SK-N-SH treated with all-trans-retinoic acid at 6 μM for 48 hours (cell line): Measurements from ENCODE around the gene LY9.

Source experiments
- ATAC-seq: fragments of 200-7000 bp; cut with Tn5 transposase; 3 replicates; pipeline ENCODE4 v1.9.1; 2020; ENCODE audit warnings: mild to moderate bottlenecking, moderate library complexity
- ARNTL ChIP-seq: fragments of 450-650 bp; formaldehyde crosslinking; IDR thresholded peaks from 2 replicates; pipeline ENCODE4 v1.5.0; 2020; ENCODE audit warnings: low read depth, mild to moderate bottlenecking, moderate library complexity, borderline replicate concordance
- CSDC2 ChIP-seq: fragments of 250-450 bp; sonication (Bioruptor Pico); IDR thresholded peaks from 2 replicates; pipeline ENCODE4 v1.5.0; 2020; ENCODE audit warnings: mild to moderate bottlenecking, moderate library complexity
- GLIS3 ChIP-seq: fragments of 250-450 bp; sonication (Bioruptor Pico); IDR thresholded peaks from 2 replicates; pipeline ENCODE4 v1.5.0; 2020; ENCODE audit warnings: mild to moderate bottlenecking, moderate library complexity
- ISL1 ChIP-seq: fragments of 250-450 bp; sonication (Bioruptor Pico); IDR thresholded peaks from 2 replicates; pipeline ENCODE4 v2.1.2; 2022; ENCODE audit warnings: mild to moderate bottlenecking, moderate library complexity
- PATZ1 ChIP-seq: fragments of 250-450 bp; sonication (Bioruptor Pico); IDR thresholded peaks from 2 replicates; pipeline ENCODE4 v1.8.0; 2020; ENCODE audit warnings: mild to moderate bottlenecking, moderate library complexity, borderline replicate concordance
- PPARA ChIP-seq: fragments of 250-450 bp; sonication (Bioruptor Pico); IDR thresholded peaks from 2 replicates; pipeline ENCODE4 v1.5.0; 2020; ENCODE audit warnings: mild to moderate bottlenecking, borderline replicate concordance
- RARB ChIP-seq: fragments of 250-450 bp; sonication (Bioruptor Pico); IDR thresholded peaks from 2 replicates; pipeline ENCODE4 v1.8.0; 2021; ENCODE audit warnings: mild to moderate bottlenecking, moderate library complexity
- SNAI2 ChIP-seq: fragments of 250-450 bp; sonication (Bioruptor Pico); IDR thresholded peaks from 2 replicates; pipeline ENCODE4 v1.5.0; 2020; ENCODE audit warnings: mild to moderate bottlenecking, moderate library complexity
- TCF4 ChIP-seq: fragments of 250-450 bp; sonication (Bioruptor Pico); IDR thresholded peaks from 2 replicates; pipeline ENCODE4 v1.8.0; 2021; ENCODE audit warnings: mild to moderate bottlenecking, moderate library complexity, borderline replicate concordance
- TOX ChIP-seq: fragments of 250-450 bp; sonication (Bioruptor Pico); IDR thresholded peaks from 2 replicates; pipeline ENCODE4 v1.8.0; 2021; ENCODE audit warnings: mild to moderate bottlenecking, moderate library complexity, borderline replicate concordance
- TSHZ2 ChIP-seq: fragments of 250-450 bp; sonication (Bioruptor Pico); IDR thresholded peaks from 2 replicates; pipeline ENCODE4 v1.5.0; 2020; ENCODE audit warnings: mild to moderate bottlenecking, moderate library complexity
- ZC3H10 ChIP-seq: fragments of 250-450 bp; sonication (Bioruptor Pico); IDR thresholded peaks from 2 replicates; pipeline ENCODE4 v1.5.1; 2021; ENCODE audit warnings: mild to moderate bottlenecking, moderate library complexity
- ZFP3 ChIP-seq: fragments of 250-450 bp; sonication (Bioruptor Pico); IDR thresholded peaks from 2 replicates; pipeline ENCODE4 v1.5.0; 2020; ENCODE audit warnings: mild to moderate bottlenecking, moderate library complexity
- ZNF565 ChIP-seq: fragments of 450-650 bp; formaldehyde crosslinking; conservative IDR thresholded peaks from 2 replicates; pipeline ENCODE4 v1.5.0; 2020; ENCODE audit warnings: low read depth, mild to moderate bottlenecking, moderate library complexity
- ZNF70 ChIP-seq: fragments of 450-650 bp; formaldehyde crosslinking; IDR thresholded peaks from 2 replicates; pipeline ENCODE4 v1.5.0; 2020; ENCODE audit warnings: mild to moderate bottlenecking, moderate library complexity
- ZNF8 ChIP-seq: fragments of 450-650 bp; formaldehyde crosslinking; IDR thresholded peaks from 2 replicates; pipeline ENCODE4 v1.5.0; 2020; ENCODE audit warnings: mild to moderate bottlenecking, moderate library complexity
- TF ChIP-seq, protein P1 (sequence below): fragments of 250-450 bp; sonication (Bioruptor Pico); IDR thresholded peaks from 2 replicates; pipeline ENCODE4 v1.5.1; 2020; ENCODE audit warnings: low read depth, mild to moderate bottlenecking, moderate library complexity
- TF ChIP-seq, protein P2 (sequence below): fragments of 250-450 bp; sonication (Bioruptor Pico); IDR thresholded peaks from 2 replicates; pipeline ENCODE4 v1.8.0; 2021; ENCODE audit warnings: low read depth, mild to moderate bottlenecking, moderate library complexity, borderline replicate concordance

Gene LY9

GRCh38 chr1:160774886-160775719 lies 20.9 kb upstream of the LY9 start:
- TF ChIP-seq, protein P1, sequence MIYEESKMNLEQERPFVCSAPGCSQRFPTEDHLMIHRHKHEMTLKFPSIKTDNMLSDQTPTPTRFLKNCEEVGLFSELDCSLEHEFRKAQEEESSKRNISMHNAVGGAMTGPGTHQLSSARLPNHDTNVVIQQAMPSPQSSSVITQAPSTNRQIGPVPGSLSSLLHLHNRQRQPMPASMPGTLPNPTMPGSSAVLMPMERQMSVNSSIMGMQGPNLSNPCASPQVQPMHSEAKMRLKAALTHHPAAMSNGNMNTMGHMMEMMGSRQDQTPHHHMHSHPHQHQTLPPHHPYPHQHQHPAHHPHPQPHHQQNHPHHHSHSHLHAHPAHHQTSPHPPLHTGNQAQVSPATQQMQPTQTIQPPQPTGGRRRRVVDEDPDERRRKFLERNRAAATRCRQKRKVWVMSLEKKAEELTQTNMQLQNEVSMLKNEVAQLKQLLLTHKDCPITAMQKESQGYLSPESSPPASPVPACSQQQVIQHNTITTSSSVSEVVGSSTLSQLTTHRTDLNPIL (CRISPR knock-in tag): no peak
- TF ChIP-seq RARB (CRISPR knock-in tag) (no peak), ZNF70 (CRISPR knock-in tag) (no peak), ZFP3 (CRISPR knock-in tag) (no peak), PPARA (no peak), ARNTL (CRISPR knock-in tag) (no peak), GLIS3 (CRISPR knock-in tag) (no peak), PATZ1 (no peak), TCF4 (no peak), TOX (CRISPR knock-in tag) (no peak), ZNF565 (CRISPR knock-in tag) (no peak), ZNF8 (CRISPR knock-in tag) (no peak), ISL1 (CRISPR knock-in tag) (no peak), CSDC2 (CRISPR knock-in tag) (no peak), ZC3H10 (CRISPR knock-in tag) (no peak)
- TF ChIP-seq, protein P2, sequence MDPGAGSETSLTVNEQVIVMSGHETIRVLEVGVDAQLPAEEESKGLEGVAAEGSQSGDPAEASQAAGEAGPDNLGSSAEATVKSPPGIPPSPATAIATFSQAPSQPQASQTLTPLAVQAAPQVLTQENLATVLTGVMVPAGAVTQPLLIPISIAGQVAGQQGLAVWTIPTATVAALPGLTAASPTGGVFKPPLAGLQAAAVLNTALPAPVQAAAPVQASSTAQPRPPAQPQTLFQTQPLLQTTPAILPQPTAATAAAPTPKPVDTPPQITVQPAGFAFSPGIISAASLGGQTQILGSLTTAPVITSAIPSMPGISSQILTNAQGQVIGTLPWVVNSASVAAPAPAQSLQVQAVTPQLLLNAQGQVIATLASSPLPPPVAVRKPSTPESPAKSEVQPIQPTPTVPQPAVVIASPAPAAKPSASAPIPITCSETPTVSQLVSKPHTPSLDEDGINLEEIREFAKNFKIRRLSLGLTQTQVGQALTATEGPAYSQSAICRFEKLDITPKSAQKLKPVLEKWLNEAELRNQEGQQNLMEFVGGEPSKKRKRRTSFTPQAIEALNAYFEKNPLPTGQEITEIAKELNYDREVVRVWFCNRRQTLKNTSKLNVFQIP: no peak
- ATAC-seq: no peak

DNA sequence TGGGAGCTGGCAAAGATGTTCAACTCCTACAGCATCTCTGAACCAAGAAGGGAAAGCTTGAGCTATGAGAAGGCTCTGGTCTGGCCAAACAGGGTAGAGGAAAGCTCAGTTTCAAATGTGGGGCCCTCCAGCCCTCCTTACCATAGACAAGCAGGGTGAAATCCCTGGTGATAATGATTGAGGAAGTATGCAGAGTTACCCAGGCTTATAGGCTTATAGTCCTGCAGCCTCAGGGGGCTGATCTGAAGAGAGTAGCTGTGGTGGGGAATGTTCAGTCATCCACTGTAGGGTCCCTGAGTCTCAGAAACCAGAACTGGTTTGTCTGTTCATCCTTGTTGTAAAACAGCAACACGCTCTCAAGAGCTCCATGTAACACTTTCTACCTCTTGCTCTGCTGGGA lies 19.8 kb upstream of the LY9 start:
- ATAC-seq: no peak

More for the DNA sequence above, 19.8 kb upstream of the LY9 start:
- TF ChIP-seq CSDC2 (CRISPR knock-in tag) (no peak), TSHZ2 (CRISPR knock-in tag) (no peak), SNAI2 (CRISPR knock-in tag) (no peak), TCF4 (no peak), ZFP3 (CRISPR knock-in tag) (no peak), ZNF565 (CRISPR knock-in tag) (no peak)
- TF ChIP-seq, protein P2: no peak
